Activated T-helper 1 cell treated with Interleukin-2 at 50 U/mL for 16 hours (primary cell): Measurements from ENCODE around the gene ZNF814.
A peak's percentile ranks its signal among the peaks of the same experiment; 100 is the strongest.
"Not testable (repeated sequence)": the region's sequence is repeated elsewhere in the genome, so short reads cannot be mapped to it uniquely, and the experiment has no call there.

Experiments
- DNase-seq: peaks from one replicate; pipeline ENCODE4 v3.0.0-alpha.2; 2020; ENCODE audit warnings: low read depth

Gene ZNF814

GRCh38 chr19:57862351-57862750 is 26.5 kb downstream of the ZNF814 start:
- not testable (repeated sequence) for DNase-seq

GRCh38 chr19:57854117-57854516 is 34.7 kb downstream of the ZNF814 start:
- not testable (repeated sequence) for DNase-seq

- not testable (repeated sequence) for DNase-seq
Measured at GRCh38 chr19:57851812-57852603, 36.8 kb downstream of the ZNF814 start.

GRCh38 chr19:57850553-57851017 is 38.3 kb downstream of the ZNF814 start:
- no peak for DNase-seq

- peak; percentile 62 for DNase-seq
Measured at GRCh38 chr19:57849666-57850473, 39.0 kb downstream of the ZNF814 start, which contains the start of gene ZNF587. TSS of gene ZNF587 (plus strand) at chr19:57849859. CDS start at chr19:57850039, 180 bp downstream.

GRCh38 chr19:57849162-57849665 is 39.6 kb downstream of the ZNF814 start:
- DNase-seq, result not testable (repeated sequence)

- not testable (repeated sequence) for DNase-seq
Measured at GRCh38 chr19:57847164-57847563, 41.7 kb downstream of the ZNF814 start.

GRCh38 chr19:57841122-57841763 is 47.6 kb downstream of the ZNF814 start:
- no peak for DNase-seq

GRCh38 chr19:57838622-57839191 is 50.1 kb downstream of the ZNF814 start:
- DNase-seq, result not testable (repeated sequence)

- not testable (repeated sequence) for DNase-seq
Measured at GRCh38 chr19:57836991-57837390, 51.8 kb downstream of the ZNF814 start.

- no peak for DNase-seq
Measured at GRCh38 chr19:57830071-57830602, 58.7 kb downstream of the ZNF814 start, which contains the start of gene ZNF587B. TSS of gene ZNF587B (plus strand) at chr19:57830299. CDS start at chr19:57830529, 230 bp downstream.

- DNase-seq, result no peak
Measured at GRCh38 chr19:57829316-57829715, 59.5 kb downstream of the ZNF814 start.

- DNase-seq, result no peak
Measured at GRCh38 chr19:57825511-57825910, 63.3 kb downstream of the ZNF814 start.

GRCh38 chr19:57823608-57824007 is 65.2 kb downstream of the ZNF814 start:
- DNase-seq, result not testable (repeated sequence)

GRCh38 chr19:57823155-57823554 is 65.7 kb downstream of the ZNF814 start:
- DNase-seq, result not testable (repeated sequence)

- DNase-seq, result not testable (repeated sequence)
Measured at GRCh38 chr19:57821501-57821900, 67.3 kb downstream of the ZNF814 start.

GRCh38 chr19:57821095-57821494 is 67.7 kb downstream of the ZNF814 start:
- not testable (repeated sequence) for DNase-seq

GRCh38 chr19:57820599-57820998 is 68.2 kb downstream of the ZNF814 start:
- DNase-seq, result no peak

- peak; percentile 62 for DNase-seq
Measured at GRCh38 chr19:57819475-57820148, 69.2 kb downstream of the ZNF814 start.

GRCh38 chr19:57818378-57818777 is 70.5 kb downstream of the ZNF814 start:
- no peak for DNase-seq

- no peak for DNase-seq
Measured at GRCh38 chr19:57817976-57818375, 70.9 kb downstream of the ZNF814 start.
